HFFc6 (cell line): ENCODE data around the gene AFF2. TPM values are rescaled to one million over a fixed set of nuclear protein-coding genes. Genes with fewer than 3 reads are reported as not detected.

ENCODE experiments used
- DNase-seq: peaks from one replicate; pipeline ENCODE4 v3.0.0-alpha.2; 2018
- H3K27ac Mint-ChIP-seq: 2 replicates; pipeline ENCODE4 v1.8.0; 2020; ENCODE audit warnings: mild to moderate bottlenecking, mixed read lengths
- H3K27me3 Mint-ChIP-seq: 2 replicates; pipeline ENCODE4 v1.8.0; 2021; ENCODE audit warnings: mild to moderate bottlenecking, moderate library complexity, mixed read lengths; ENCODE audit not compliant: insufficient read depth
- H3K36me3 Mint-ChIP-seq: 2 replicates; pipeline ENCODE4 v1.8.0; 2021; ENCODE audit warnings: low read depth, mixed read lengths
- H3K4me1 Mint-ChIP-seq: 2 replicates; pipeline ENCODE4 v1.8.0; 2020; ENCODE audit warnings: low read depth, mixed read lengths
- H3K4me3 Mint-ChIP-seq: 2 replicates; pipeline ENCODE4 v1.8.0; 2020; ENCODE audit warnings: mild to moderate bottlenecking, moderate library complexity, mixed read lengths
- H3K9me3 Mint-ChIP-seq: 2 replicates; pipeline ENCODE4 v1.8.0; 2020; ENCODE audit warnings: mild to moderate bottlenecking, mixed read lengths
- CTCF ChIP-seq: fragments of 200-600 bp; sonication (generic); IDR thresholded peaks from 2 replicates; pipeline ENCODE4 v1.5.0; 2021; ENCODE audit warnings: antibody characterized with exemption, mild to moderate bottlenecking
- total RNA-seq, 6 experiments: library from RNA; stranded (reverse); fragmentation: NEBNext Ultra II Directional; extraction: Animal tissue kit (Norgen Biotek cat#: 25700); gene quantifications; 2 replicates in 1 of 6; 3 replicates in 5 of 6; pipeline ENCODE4 v1.2.3, GENCODE V29; 2021

The AFF2 gene
- total RNA-seq, 6 experiments from 2014 or later, result not detected

DNA sequence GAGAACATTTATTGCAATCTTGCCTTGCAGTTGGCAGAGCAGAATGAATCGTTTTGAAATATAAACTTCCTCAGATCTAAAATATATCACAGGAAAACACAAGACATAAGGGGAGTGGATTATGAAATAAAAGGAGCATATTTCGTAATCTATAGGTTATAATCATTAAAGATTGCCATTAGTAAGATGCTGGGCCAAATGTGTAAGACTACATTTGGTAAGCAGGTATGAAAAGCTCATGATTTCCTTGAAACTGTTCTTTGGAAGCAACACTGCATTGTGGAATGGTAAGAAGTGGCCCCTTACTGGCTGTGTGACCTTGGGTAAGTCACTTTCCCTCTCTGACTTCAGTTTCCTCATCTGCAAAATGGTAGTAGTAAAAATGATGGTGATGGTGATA, 68.3 kb downstream of the AFF2 start:
- no peak overlapping the region for H3K4me3 Mint-ChIP-seq

DNA sequence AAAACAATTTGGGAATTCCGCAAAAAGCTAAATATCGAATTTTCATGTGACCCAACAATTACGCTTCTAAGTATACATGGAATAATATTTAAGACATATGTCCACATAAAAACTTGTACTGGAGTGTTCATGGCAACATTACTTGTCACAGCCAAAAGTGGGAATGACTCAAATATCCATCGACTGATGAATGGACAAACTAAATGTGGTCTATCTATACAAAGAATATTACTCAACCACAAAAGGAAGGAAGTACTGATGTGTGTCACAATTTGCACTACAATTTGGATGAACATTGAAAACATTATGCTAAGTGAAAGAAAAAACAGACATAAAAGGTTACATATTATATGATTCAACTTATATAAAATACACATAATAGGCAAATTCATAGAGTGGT, 71.9 kb downstream of the AFF2 start:
- TF ChIP-seq CTCF, result no peak
- no peak for DNase-seq
- H3K27me3 Mint-ChIP-seq, result no peaks in the 10 kb centered on the region
- H3K4me3 Mint-ChIP-seq, result no peak overlapping the region
- no peak overlapping the region for H3K27ac Mint-ChIP-seq
- H3K9me3 Mint-ChIP-seq, result peaks cover 4% of the 10 kb centered on the region; the same call in 1 of the 2 replicates
- no peaks in the 10 kb centered on the region for H3K36me3 Mint-ChIP-seq
- H3K4me1 Mint-ChIP-seq, result no peaks in the 10 kb centered on the region

More for the DNA sequence above, 68.3 kb downstream of the AFF2 start:
- no peak for DNase-seq
- Mint-ChIP-seq H3K4me1 (no peaks in the 10 kb centered on the region), H3K27me3 (no peaks in the 10 kb centered on the region), H3K36me3 (no peaks in the 10 kb centered on the region), H3K9me3 (peaks cover 10% of the 10 kb centered on the region; the same call in 1 of the 2 replicates), H3K27ac (no peak overlapping the region)
- no peak for TF ChIP-seq CTCF

GRCh38 chrX:148573119-148573518, 72.7 kb downstream of the AFF2 start:
- no peak overlapping the region for H3K27ac Mint-ChIP-seq

DNA sequence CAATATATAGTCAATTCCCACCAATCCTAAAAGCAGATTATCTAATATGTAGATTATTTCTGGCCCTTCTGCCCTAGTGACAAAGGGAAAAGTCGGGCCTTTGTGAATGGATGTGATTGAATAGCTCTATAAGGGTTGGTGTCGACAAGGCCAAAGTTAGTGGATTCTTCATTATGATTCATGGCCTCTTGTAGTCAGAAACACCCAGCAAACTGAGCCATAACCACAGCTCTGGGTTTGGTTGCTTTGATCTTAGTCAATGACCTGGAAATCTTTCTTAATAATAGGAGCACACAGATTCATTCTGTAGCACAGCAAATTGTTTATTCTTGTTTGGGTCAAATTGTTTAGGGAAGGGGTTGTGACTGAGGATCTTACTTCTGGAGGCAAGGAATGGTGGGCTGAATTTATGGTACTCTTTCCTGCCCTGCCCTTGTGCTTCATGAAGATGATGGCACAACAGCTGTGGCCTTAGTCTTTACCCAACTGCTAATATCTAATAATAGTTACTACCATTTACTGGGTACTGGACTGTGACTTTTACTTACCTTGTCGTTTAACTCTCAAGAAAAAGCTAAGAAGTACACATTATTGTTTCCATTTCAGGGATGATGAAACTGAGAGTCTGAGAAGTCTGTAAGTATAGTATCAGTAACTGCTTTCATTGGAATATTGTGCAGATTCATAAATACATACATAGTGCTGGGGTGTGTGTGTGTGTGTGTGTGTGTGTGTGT, 74.0 kb downstream of the AFF2 start:
- TF ChIP-seq CTCF, result no peak
- no peaks in the 10 kb centered on the region for H3K27me3 Mint-ChIP-seq
- H3K4me1 Mint-ChIP-seq, result no peaks in the 10 kb centered on the region
- no peaks in the 10 kb centered on the region for H3K36me3 Mint-ChIP-seq
- H3K4me3 Mint-ChIP-seq, result no peak overlapping the region
- 0 out of 2 replicates have a peak, but pooled peaks cover 4% of the 10 kb centered on the region for H3K9me3 Mint-ChIP-seq
- H3K27ac Mint-ChIP-seq, result no peak overlapping the region
- DNase-seq, result no peak

More at GRCh38 chrX:148573119-148573518, 72.7 kb downstream of the AFF2 start:
- no peaks in the 10 kb centered on the region for H3K4me1 Mint-ChIP-seq
- 0 out of 2 replicates have a peak, but pooled peaks cover 1% of the 10 kb centered on the region for H3K9me3 Mint-ChIP-seq
- DNase-seq, result no peak
- H3K36me3 Mint-ChIP-seq, result no peaks in the 10 kb centered on the region
- H3K4me3 Mint-ChIP-seq, result no peak overlapping the region
- H3K27me3 Mint-ChIP-seq, result no peaks in the 10 kb centered on the region
- TF ChIP-seq CTCF, result no peak

DNA sequence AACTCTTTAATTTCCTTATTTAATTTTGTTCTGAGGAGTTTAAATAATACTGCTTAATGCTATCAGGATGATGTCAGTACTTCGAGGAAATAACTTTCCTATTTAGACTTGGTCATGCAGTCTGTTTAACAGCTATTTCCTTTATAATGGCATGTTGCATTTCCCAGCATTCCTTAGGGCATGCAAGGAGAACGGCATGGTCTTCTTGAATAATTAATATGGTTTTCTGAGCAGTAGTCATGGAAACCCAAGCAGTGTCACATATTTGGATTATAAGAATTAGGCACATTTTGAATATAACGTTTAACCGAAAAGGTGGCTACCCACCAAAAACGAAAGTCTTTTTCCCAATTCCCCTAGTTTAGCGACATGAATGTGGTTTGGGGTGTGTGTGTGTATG, 76.0 kb downstream of the AFF2 start:
- no peaks in the 10 kb centered on the region for H3K4me1 Mint-ChIP-seq
- H3K27ac Mint-ChIP-seq, result no peak overlapping the region
- H3K27me3 Mint-ChIP-seq, result no peaks in the 10 kb centered on the region
- no peak overlapping the region for H3K4me3 Mint-ChIP-seq
- no peaks in the 10 kb centered on the region for H3K36me3 Mint-ChIP-seq
- DNase-seq, result no peak
- TF ChIP-seq CTCF, result no peak
- peaks cover 8% of the 10 kb centered on the region; the same call in 1 of the 2 replicates for H3K9me3 Mint-ChIP-seq
